Trophoblast cell (in vitro differentiated cells and primary cell): ENCODE measurements around the gene CDC42EP5.

Source experiments
- DNase-seq, 2 donors: peaks; one replicate each; pipeline ENCODE4 v3.0.0-alpha.2; 2016
- H2AFZ ChIP-seq: 2 replicates; pipeline ENCODE4 v1.6.1; 2013; ENCODE audit warnings: low read length, moderate library complexity, mild to moderate bottlenecking; ENCODE audit not compliant: insufficient read depth, poor library complexity
- H2AK5ac ChIP-seq: 2 replicates; pipeline ENCODE4 v1.6.1; 2013; ENCODE audit warnings: mild to moderate bottlenecking, low read length
- H2BK120ac ChIP-seq: 2 replicates; pipeline ENCODE4 v1.6.1; 2013; ENCODE audit warnings: low read length, mild to moderate bottlenecking, moderate library complexity; ENCODE audit not compliant: insufficient read depth, poor library complexity
- H2BK12ac ChIP-seq: 2 replicates; pipeline ENCODE4 v1.6.1; 2013; ENCODE audit warnings: mild to moderate bottlenecking, low read length, moderate library complexity
- H2BK5ac ChIP-seq: 2 replicates; pipeline ENCODE4 v1.6.1; 2013; ENCODE audit warnings: low read length, low read depth, moderate library complexity, mild to moderate bottlenecking; ENCODE audit not compliant: poor library complexity
- H3K14ac ChIP-seq: 2 replicates; pipeline ENCODE4 v1.6.1; 2013; ENCODE audit warnings: mild to moderate bottlenecking, low read length
- H3K18ac ChIP-seq: 2 replicates; pipeline ENCODE4 v1.6.1; 2013; ENCODE audit warnings: mild to moderate bottlenecking, low read length
- H3K23ac ChIP-seq: 2 replicates; pipeline ENCODE4 v1.6.1; 2013; ENCODE audit warnings: low read length
- H3K27ac ChIP-seq: 2 replicates; pipeline ENCODE4 v1.5.1; 2013; ENCODE audit warnings: low read depth, mild to moderate bottlenecking, inconsistent platforms, low read length, moderate library complexity
- H3K27me3 ChIP-seq: 2 replicates; pipeline ENCODE4 v1.6.1; 2013; ENCODE audit warnings: inconsistent platforms, mild to moderate bottlenecking, low read length, moderate library complexity; ENCODE audit not compliant: insufficient read depth
- H3K36me3 ChIP-seq, 2 experiments: 1 replicate in 1 of 2; 2 replicates in 1 of 2; pipeline ENCODE4 v1.6.1; 2013; ENCODE audit warnings: low read length in 2 of 2, mild to moderate bottlenecking in 2 of 2, moderate library complexity in 1 of 2; ENCODE audit not compliant: insufficient read depth in 2 of 2, control insufficient read depth in 1 of 2
- H3K4ac ChIP-seq: 2 replicates; pipeline ENCODE4 v1.6.1; 2013; ENCODE audit warnings: low read depth, mild to moderate bottlenecking, low read length, moderate library complexity
- H3K4me1 ChIP-seq, 2 experiments: 1 replicate in 1 of 2; 2 replicates in 1 of 2; pipeline ENCODE4 v1.6.1; 2013; ENCODE audit warnings: low read length in 2 of 2, mild to moderate bottlenecking in 2 of 2, moderate library complexity in 1 of 2; ENCODE audit not compliant: insufficient read depth in 2 of 2, control insufficient read depth in 1 of 2
- H3K4me2 ChIP-seq: 2 replicates; pipeline ENCODE4 v1.6.1; 2013; ENCODE audit warnings: inconsistent platforms, mild to moderate bottlenecking, low read length, moderate library complexity
- H3K4me3 ChIP-seq: 2 replicates; pipeline ENCODE4 v1.5.1; 2013; ENCODE audit warnings: mild to moderate bottlenecking, low read depth, low read length, inconsistent platforms
- H3K79me1 ChIP-seq: one replicate; pipeline ENCODE4 v1.6.1; 2013; ENCODE audit warnings: low read length
- H3K79me2 ChIP-seq: 2 replicates; pipeline ENCODE4 v1.6.1; 2013; ENCODE audit warnings: low read length, mild to moderate bottlenecking; ENCODE audit not compliant: control insufficient read depth, insufficient read depth, poor library complexity
- H3K9ac ChIP-seq: 2 replicates; pipeline ENCODE4 v1.6.1; 2013; ENCODE audit warnings: mild to moderate bottlenecking, low read length
- H3K9me3 ChIP-seq: 2 replicates; pipeline ENCODE4 v1.6.1; 2013; ENCODE audit warnings: low read depth, mild to moderate bottlenecking, control low read depth, inconsistent platforms, low read length; ENCODE audit not compliant: insufficient read depth
- H4K12ac ChIP-seq: 2 replicates; pipeline ENCODE4 v1.6.1; 2013; ENCODE audit warnings: low read depth, mild to moderate bottlenecking, low read length, moderate library complexity
- H4K8ac ChIP-seq: 2 replicates; pipeline ENCODE4 v1.6.1; 2013; ENCODE audit warnings: low read depth, mild to moderate bottlenecking, low read length, moderate library complexity
- H4K91ac ChIP-seq: one replicate; pipeline ENCODE4 v1.6.1; 2013; ENCODE audit warnings: low read depth, mild to moderate bottlenecking, low read length, moderate library complexity
- WGBS: extraction: QIAGEN DNeasy Blood & Tissue Kit; methylation state at CpG from one replicate; pipeline ENCODE4 v1.1.7; 2013; ENCODE audit warnings: missing lambda C conversion rate; ENCODE audit not compliant: insufficient read length, insufficient coverage; ENCODE audit errors: extremely low coverage; 5-methylcytosine and 5-hydroxymethylcytosine counted together

The CDC42EP5 gene

DNA sequence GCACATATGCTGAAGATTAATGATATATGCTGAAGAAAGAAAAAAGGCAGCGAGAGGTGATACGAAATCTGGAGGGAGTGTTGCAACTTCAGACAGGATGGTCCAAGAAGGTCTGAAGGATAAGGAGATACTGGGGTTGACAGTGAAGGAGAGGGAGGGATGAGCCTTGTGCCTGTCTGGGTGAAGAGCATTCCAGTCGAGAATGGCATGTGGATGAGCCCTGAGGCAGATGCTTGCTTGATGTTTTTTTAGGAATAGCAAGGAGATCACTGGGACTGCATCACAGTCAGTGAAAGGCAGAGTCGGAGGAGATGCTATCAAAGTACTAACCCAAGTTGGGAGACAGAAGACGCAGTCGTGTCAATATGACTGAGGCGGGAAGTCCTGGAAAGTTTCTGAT is 16.2 kb upstream of the CDC42EP5 start:
- no peaks in the 10 kb centered on the region for H3K4me1 ChIP-seq

DNA sequence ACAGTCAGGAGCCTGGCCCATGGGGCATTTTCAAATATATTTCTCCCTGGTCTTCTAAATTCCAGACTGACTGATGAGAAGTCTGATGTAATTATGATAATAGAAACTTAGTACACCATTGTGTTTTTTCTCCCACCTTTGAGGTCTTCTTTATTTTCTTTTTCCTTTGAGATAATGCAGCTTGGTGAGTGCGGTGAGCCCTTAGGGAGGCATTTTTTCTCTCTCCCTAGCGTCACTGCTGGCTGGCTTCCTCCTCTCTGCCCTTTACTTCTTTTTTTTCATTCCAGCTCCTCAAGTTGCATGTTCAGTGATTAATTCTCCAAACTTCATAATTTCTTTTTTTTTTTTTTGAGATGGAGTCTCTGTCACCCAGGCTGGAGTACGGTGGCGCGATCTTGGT is 12.8 kb upstream of the CDC42EP5 start:
- no peak overlapping the region for H4K8ac ChIP-seq
- H3K4me1 ChIP-seq: no peaks in the 10 kb centered on the region
- no peak overlapping the region for H3K9ac ChIP-seq
- no peak overlapping the region for H3K4me3 ChIP-seq
- H4K12ac ChIP-seq: no peak overlapping the region
- no peaks in the 10 kb centered on the region for H3K27me3 ChIP-seq
- no peak overlapping the region for H2BK120ac ChIP-seq
- no peak overlapping the region for H3K4me2 ChIP-seq
- no peak overlapping the region for H2AK5ac ChIP-seq
- H4K91ac ChIP-seq: no peak overlapping the region
- no peaks in the 10 kb centered on the region for H3K36me3 ChIP-seq
- H2AFZ ChIP-seq: no peak overlapping the region
- peaks cover 11% of the 10 kb centered on the region for H3K9me3 ChIP-seq
- H3K79me2 ChIP-seq: no peaks in the 10 kb centered on the region
- no peak overlapping the region for H2BK12ac ChIP-seq
- H2BK5ac ChIP-seq: no peak overlapping the region
- H3K4ac ChIP-seq: no peak overlapping the region
- WGBS: no CpG with 5 or more reads among the region's 5 CpGs
- no peaks in the 10 kb centered on the region for H3K79me1 ChIP-seq
- no peak overlapping the region for H3K23ac ChIP-seq
- peak; percentile 90 to 93 for DNase-seq
- no peak overlapping the region for H3K14ac ChIP-seq
- no peak overlapping the region for H3K27ac ChIP-seq
- no peak overlapping the region for H3K18ac ChIP-seq

More for the DNA sequence above, 16.2 kb upstream of the CDC42EP5 start:
- Histone ChIP-seq H3K9me3 (peaks cover 26% of the 10 kb centered on the region), H2AFZ (no peak overlapping the region), H4K91ac (no peak overlapping the region), H3K79me1 (no peaks in the 10 kb centered on the region), H2BK12ac (no peak overlapping the region), H3K18ac (no peak overlapping the region), H3K4me3 (no peak overlapping the region), H2AK5ac (no peak overlapping the region), H3K4ac (no peak overlapping the region), H2BK5ac (no peak overlapping the region), H3K79me2 (no peaks in the 10 kb centered on the region), H3K23ac (no peak overlapping the region), H3K9ac (no peak overlapping the region), H4K8ac (no peak overlapping the region), H2BK120ac (no peak overlapping the region), H3K36me3 (no peaks in the 10 kb centered on the region), H3K27ac (no peak overlapping the region), H3K4me2 (no peak overlapping the region), H3K27me3 (no peaks in the 10 kb centered on the region), H3K14ac (no peak overlapping the region), H4K12ac (no peak overlapping the region)
- peak; percentile 95 to 98 for DNase-seq
- WGBS: no CpG with 5 or more reads among the region's 7 CpGs

DNA sequence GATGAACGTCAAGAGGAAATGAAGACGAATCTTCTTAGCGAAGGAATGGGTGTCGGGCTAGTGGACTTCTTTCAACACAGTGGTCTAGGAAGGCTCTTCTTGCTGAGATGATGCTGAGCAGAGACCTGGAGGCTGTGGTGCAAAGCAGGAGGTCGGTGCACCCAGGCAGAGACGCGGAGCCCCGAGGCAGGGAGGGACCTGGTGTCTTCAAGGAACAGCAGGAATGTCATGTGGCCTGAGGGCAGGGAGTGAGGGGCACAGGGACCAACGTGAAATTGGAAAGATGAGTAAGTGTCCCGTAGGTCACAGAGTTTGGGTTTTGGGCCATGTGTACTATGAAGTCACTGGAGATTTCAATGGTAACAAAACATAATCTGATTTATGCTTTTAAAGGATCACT is 11.4 kb upstream of the CDC42EP5 start:
- DNase-seq: peak; percentile 53 to 62
- Histone ChIP-seq H2BK12ac (no peak overlapping the region), H3K27ac (no peak overlapping the region), H3K4me3 (no peak overlapping the region), H3K79me1 (no peaks in the 10 kb centered on the region), H3K4me1 (no peaks in the 10 kb centered on the region), H3K4me2 (no peak overlapping the region), H3K14ac (no peak overlapping the region), H3K18ac (no peak overlapping the region), H2AFZ (no peak overlapping the region), H3K27me3 (no peaks in the 10 kb centered on the region), H2BK120ac (no peak overlapping the region), H3K9me3 (peaks cover 9% of the 10 kb centered on the region), H4K8ac (no peak overlapping the region), H3K36me3 (no peaks in the 10 kb centered on the region), H2AK5ac (no peak overlapping the region), H3K9ac (no peak overlapping the region), H4K91ac (no peak overlapping the region), H4K12ac (no peak overlapping the region), H3K23ac (no peak overlapping the region), H2BK5ac (no peak overlapping the region), H3K79me2 (no peaks in the 10 kb centered on the region), H3K4ac (no peak overlapping the region)
- WGBS: no CpG with 5 or more reads among the region's 10 CpGs

DNA sequence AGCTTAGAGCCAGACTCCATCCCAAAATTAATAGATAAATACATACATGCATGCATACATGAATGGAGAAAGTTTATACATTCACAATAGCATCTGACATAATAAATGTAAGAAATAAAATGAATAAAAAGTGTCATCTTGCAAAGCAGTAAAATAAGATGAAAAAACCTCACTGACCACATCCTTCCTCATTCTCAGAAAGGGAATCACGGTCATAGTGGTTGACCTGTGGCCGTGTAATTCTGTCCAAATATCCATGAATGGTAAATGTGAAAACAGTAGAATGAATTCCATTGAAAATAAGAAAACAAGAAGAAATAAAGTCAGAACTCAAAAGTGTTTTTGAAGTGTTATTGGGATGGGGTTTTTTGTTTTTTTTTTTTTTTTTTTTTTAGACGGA is 9.8 kb upstream of the CDC42EP5 start:
- no peak overlapping the region for H2BK120ac ChIP-seq
- H4K12ac ChIP-seq: no peak overlapping the region
- H3K14ac ChIP-seq: no peak overlapping the region
- H3K79me1 ChIP-seq: no peaks in the 10 kb centered on the region
- no peaks in the 10 kb centered on the region for H3K4me1 ChIP-seq
- H3K9me3 ChIP-seq: peaks cover 7% of the 10 kb centered on the region
- no peaks in the 10 kb centered on the region for H3K79me2 ChIP-seq
- H3K4ac ChIP-seq: no peak overlapping the region
- H4K8ac ChIP-seq: no peak overlapping the region
- DNase-seq: no peak
- H3K23ac ChIP-seq: no peak overlapping the region
- no peak overlapping the region for H4K91ac ChIP-seq
- no peak overlapping the region for H3K27ac ChIP-seq
- no peak overlapping the region for H2AFZ ChIP-seq
- no peak overlapping the region for H3K9ac ChIP-seq
- no CpG with 5 or more reads among the region's 3 CpGs for WGBS
- H3K27me3 ChIP-seq: no peaks in the 10 kb centered on the region
- H2BK12ac ChIP-seq: no peak overlapping the region
- no peak overlapping the region for H2AK5ac ChIP-seq
- H3K4me2 ChIP-seq: no peak overlapping the region
- no peak overlapping the region for H3K4me3 ChIP-seq
- H3K18ac ChIP-seq: no peak overlapping the region
- no peak overlapping the region for H2BK5ac ChIP-seq
- H3K36me3 ChIP-seq: no peaks in the 10 kb centered on the region
